A673 (cell line): ENCODE results near the gene PHIP. TPM values are rescaled to one million over a fixed set of nuclear protein-coding genes. Genes with fewer than 3 reads are reported as not detected.
"Not testable (repeated sequence)": the region's sequence is repeated elsewhere in the genome, so short reads cannot be mapped to it uniquely, and the experiment has no call there.

Experiments
- BruUV-seq: library from RNA; stranded (reverse); fragments of 400-500 nt; replicated peaks from 2 replicates; lab custom pipeline; 2021; lab: Mats Ljungman, UMichigan
- CTCF ChIA-PET: fragments of 300-600 bp; sonication (Branson Sonifier 250); formaldehyde crosslinking; loops from one replicate; lab custom pipeline; 2022; ENCODE audit warnings: antibody characterized with exemption; lab: Charles Lee
- POLR2A ChIA-PET: fragments of 300-600 bp; sonication (Branson Sonifier 250); formaldehyde crosslinking; loops from one replicate; lab custom pipeline; 2022; ENCODE audit warnings: antibody characterized with exemption; ENCODE audit not compliant: low non-redundant PET; lab: Charles Lee
- DNase-seq: peaks from one replicate; pipeline ENCODE4 v3.0.0-alpha.2; 2015; ENCODE audit warnings: low spot score
- H3K27ac ChIP-seq: fragments of 200-600 bp; sonication (generic); 2 replicates; pipeline ENCODE4 v1.5.1; 2016; ENCODE audit warnings: mixed run types, low read depth, mild to moderate bottlenecking, mixed read lengths, antibody characterized with exemption, low read length; ENCODE audit not compliant: poor library complexity, severe bottlenecking
- H3K27me3 ChIP-seq: fragments of 200-600 bp; sonication (generic); replicated peaks from 2 replicates; pipeline ENCODE4 v1.6.1; 2017; ENCODE audit warnings: mixed run types, low read depth, mild to moderate bottlenecking, mixed read lengths, antibody characterized with exemption, low read length; ENCODE audit not compliant: insufficient read depth, poor library complexity
- H3K36me3 ChIP-seq: fragments of 200-600 bp; sonication (generic); 2 replicates; pipeline ENCODE4 v1.6.1; 2016; ENCODE audit warnings: mixed run types, mild to moderate bottlenecking, mixed read lengths, antibody characterized with exemption, low read length; ENCODE audit not compliant: insufficient read depth, poor library complexity, severe bottlenecking
- H3K4me1 ChIP-seq: fragments of 200-600 bp; sonication (generic); 2 replicates; pipeline ENCODE4 v1.6.1; 2017; ENCODE audit warnings: mixed run types, mild to moderate bottlenecking, mixed read lengths, antibody characterized with exemption, low read length; ENCODE audit not compliant: insufficient read depth, poor library complexity, severe bottlenecking
- H3K4me3 ChIP-seq: fragments of 200-600 bp; sonication (generic); 2 replicates; pipeline ENCODE4 v1.5.1; 2016; ENCODE audit warnings: low read depth, mixed run types, mild to moderate bottlenecking, mixed read lengths, low read length; ENCODE audit not compliant: poor library complexity, severe bottlenecking
- H3K9me3 ChIP-seq: fragments of 200-600 bp; sonication (generic); 2 replicates; pipeline ENCODE4 v1.6.1; 2016; ENCODE audit warnings: mixed run types, low read depth, mild to moderate bottlenecking, mixed read lengths, antibody characterized with exemption, low read length; ENCODE audit not compliant: poor library complexity, severe bottlenecking
- CTCF ChIP-seq: fragments of 300-800, 200-600 bp; sonication (generic); conservative IDR thresholded peaks from 2 replicates; pipeline ENCODE4 v1.5.1; 2017; ENCODE audit warnings: low read depth, mild to moderate bottlenecking, antibody characterized with exemption, low read length, moderate library complexity, mixed read lengths
- EZH2 ChIP-seq: fragments of 200-600 bp; sonication (generic); IDR thresholded peaks from 2 replicates; pipeline ENCODE4 v1.6.1; 2017; ENCODE audit warnings: borderline replicate concordance, low read depth, mild to moderate bottlenecking, mixed read lengths, antibody characterized with exemption, low read length; ENCODE audit not compliant: poor library complexity, severe bottlenecking
- intact Hi-C: fragments of 100-400 bp; cut with micrococcal nuclease; formaldehyde crosslinking; loops from one replicate; pipeline ENCODE4 v1.10.0; 2022; ENCODE audit not compliant: unreplicated experiment
- total RNA-seq: library from RNA; stranded (reverse); gene quantifications from 2 replicates; pipeline ENCODE4 v1.2.3, GENCODE V29; 2021

PHIP gene
- total RNA-seq, 1 experiment from 2014 or later: 42.5 TPM

- intact Hi-C loops: no loop called here
- no peak for TF ChIP-seq EZH2
- no peak for TF ChIP-seq CTCF
- H3K36me3 ChIP-seq: no peaks in the 10 kb centered on the region
- CTCF ChIA-PET: no interaction called here
- no peak overlapping the region for H3K4me3 ChIP-seq
- DNase-seq: no peak
- H3K27ac ChIP-seq: no peak overlapping the region
- no peaks in the 10 kb centered on the region for H3K27me3 ChIP-seq
- BruUV-seq: no TSS peak
- H3K9me3 ChIP-seq: no peaks in the 10 kb centered on the region
- H3K4me1 ChIP-seq: no peaks in the 10 kb centered on the region
- POLR2A ChIA-PET: no interaction called here
Observed at GRCh38 chr6:79101164-79101563, 23.1 kb upstream of the PHIP start.

GRCh38 chr6:79100304-79100703 lies 22.2 kb upstream of the PHIP start:
- no TSS peak for BruUV-seq
- no peak for TF ChIP-seq CTCF
- TF ChIP-seq EZH2: no peak
- no peak for DNase-seq
- intact Hi-C loops: no loop called here
- no peaks in the 10 kb centered on the region for H3K36me3 ChIP-seq
- H3K27ac ChIP-seq: no peak overlapping the region
- H3K4me3 ChIP-seq: no peak overlapping the region
- H3K9me3 ChIP-seq: no peaks in the 10 kb centered on the region
- no peaks in the 10 kb centered on the region for H3K4me1 ChIP-seq
- H3K27me3 ChIP-seq: no peaks in the 10 kb centered on the region
- POLR2A ChIA-PET: no interaction called here
- CTCF ChIA-PET: no interaction called here

GRCh38 chr6:79094938-79095337 lies 16.9 kb upstream of the PHIP start:
- no peak overlapping the region for H3K4me3 ChIP-seq
- no TSS peak for BruUV-seq
- H3K36me3 ChIP-seq: no peaks in the 10 kb centered on the region
- POLR2A ChIA-PET: no interaction called here
- H3K9me3 ChIP-seq: no peaks in the 10 kb centered on the region
- CTCF ChIA-PET: no interaction called here
- DNase-seq: no peak
- intact Hi-C loops: no loop called here
- no peak overlapping the region for H3K27ac ChIP-seq
- TF ChIP-seq CTCF (no peak), EZH2 (no peak)
- H3K4me1 ChIP-seq: no peaks in the 10 kb centered on the region
- H3K27me3 ChIP-seq: no peaks in the 10 kb centered on the region

- CTCF ChIA-PET, H3K9me3 ChIP-seq, H3K4me1 ChIP-seq, H3K36me3 ChIP-seq, DNase-seq, H3K27ac ChIP-seq, H3K4me3 ChIP-seq, H3K27me3 ChIP-seq, BruUV-seq, intact Hi-C loops: not testable (repeated sequence)
- POLR2A ChIA-PET: interaction anchor here (0.6 kb wide), 1 partner anchor 22 kb away, joined by 4 read pairs; no protein-coding TSS in a partner anchor
Observed at GRCh38 chr6:79091801-79092200, 13.7 kb upstream of the PHIP start.
